ENCODE data around the gene AP3B2.
"Not testable (repeated sequence)": the region's sequence is repeated elsewhere in the genome, so short reads cannot be mapped to it uniquely, and the experiment has no call there.

AP3B2 gene

DNA sequence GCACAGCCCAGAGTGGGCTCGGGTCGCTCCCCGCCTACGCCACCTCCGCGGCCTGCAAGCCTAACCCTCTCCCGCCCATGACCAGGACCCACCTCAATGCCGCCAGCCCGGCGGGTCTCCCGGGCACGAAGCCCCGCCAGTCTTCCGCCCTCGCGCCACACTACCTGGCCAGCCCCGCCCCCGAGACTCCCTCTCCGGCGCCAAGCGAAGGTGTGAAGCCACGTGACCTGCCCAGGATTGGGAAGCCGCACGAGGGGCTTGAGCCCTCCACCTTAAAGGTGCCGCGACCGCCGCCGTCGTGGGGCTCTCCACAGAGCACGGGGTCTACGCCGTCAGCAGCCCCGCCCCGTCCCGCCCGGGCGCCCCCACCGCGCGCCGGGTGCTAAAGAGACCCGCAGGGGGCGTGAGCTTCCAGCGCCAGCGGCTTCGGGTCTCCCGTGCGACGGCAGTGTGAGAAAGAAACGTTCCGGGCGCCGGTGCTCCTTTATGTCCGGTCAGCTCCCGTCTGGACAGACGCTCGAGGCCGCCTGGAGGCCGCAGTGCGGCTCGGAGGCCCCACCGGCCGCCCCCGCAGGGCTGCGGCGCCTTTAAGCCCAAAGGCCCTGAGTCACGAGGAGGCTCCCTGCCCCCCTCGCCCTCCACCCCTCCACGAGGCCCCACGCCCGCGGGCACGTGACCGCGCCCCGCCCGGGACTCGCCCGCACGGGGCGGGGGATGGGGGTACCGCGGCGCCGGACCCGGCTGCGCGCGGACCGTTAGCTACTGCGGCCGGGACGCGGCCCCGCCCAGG lies 62.4 kb downstream of the AP3B2 start, which contains the start of gene CPEB1:
TSS of gene CPEB1 (minus strand) at position 319 of the 790 bp plus-strand sequence. CDS start 18,904 bp downstream, outside the sequence.
- DNase-seq: no peak

DNA sequence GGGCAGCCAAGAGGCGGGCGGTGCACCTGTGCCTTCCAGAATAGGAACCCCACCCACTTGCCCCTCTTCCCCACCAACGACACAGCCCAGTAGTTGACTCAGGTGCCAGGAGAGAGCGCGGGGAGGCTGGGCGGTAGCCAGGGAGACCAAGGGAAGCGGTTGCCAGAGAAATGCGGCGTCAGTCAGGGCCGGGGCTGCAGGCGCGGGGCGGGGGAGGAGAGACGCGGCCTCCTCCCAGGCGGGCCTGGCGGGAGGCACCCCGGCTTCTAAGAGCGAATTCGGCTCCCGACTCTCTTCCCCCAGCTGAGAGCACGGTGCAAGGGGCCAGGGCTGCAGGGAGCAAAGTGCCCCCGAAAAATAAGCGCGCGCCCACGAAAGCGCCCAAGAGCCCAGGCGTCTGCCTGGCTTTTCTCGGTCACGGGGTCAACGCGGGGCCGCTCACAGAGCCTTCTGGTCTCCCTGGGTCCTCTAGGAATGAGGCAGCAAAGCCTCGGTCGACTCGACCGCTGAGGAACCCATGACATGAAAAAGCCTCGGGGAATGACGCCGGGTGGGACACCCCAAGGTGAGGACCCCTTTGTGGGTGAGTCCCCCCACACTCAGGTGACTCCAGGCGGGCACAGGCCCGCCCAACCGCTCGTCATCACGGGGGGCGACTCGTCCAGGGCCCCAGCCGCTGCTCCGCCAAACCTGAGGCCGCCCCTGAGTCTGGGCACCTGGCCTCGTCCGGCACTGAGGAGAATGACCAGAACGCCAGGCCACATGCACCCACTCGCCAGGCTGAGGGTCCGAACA lies 63.2 kb downstream of the AP3B2 start:
- no peak for DNase-seq

DNA sequence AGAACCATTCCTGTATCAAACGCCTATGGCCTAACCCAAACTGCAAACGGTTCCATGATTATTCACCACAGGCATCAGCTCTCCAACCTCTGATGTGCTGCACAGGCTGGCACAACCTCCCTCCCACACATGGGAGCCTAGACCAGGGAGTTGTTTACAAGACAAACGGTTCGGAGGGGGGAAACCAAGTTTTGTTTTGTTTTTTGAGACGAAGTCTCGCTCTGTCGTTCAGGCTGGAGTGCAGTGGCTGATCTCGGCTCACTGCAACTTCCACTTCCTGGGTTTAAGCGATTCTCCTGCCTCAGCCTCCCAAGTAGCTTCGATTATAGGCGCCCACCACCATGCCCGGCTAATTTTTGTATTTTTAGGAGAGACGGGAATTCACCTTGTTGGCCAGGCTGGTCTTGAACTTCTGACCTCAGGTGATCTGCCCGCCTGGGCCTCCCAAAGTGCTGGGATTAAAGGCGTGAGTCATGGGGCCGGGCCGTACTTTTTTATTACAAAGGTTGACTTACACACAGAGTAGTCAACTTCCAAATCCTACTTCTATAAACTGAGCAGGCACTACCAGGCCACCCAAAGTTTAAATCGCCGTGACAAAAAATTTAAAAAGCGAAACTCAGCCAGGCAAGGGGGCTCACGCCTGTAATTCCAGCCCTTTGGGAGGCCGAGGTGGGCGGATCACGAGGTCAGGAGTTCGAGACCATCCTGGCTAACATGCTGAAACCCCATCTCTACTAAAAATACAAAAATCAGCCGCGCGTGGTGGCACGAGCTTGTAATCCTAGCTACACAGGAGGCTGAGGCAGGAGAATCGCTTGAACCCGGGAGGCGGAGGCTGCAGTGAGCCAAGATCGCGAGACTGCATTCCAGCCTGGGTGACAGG lies 64.5 kb downstream of the AP3B2 start:
- not testable (repeated sequence) for DNase-seq

DNA sequence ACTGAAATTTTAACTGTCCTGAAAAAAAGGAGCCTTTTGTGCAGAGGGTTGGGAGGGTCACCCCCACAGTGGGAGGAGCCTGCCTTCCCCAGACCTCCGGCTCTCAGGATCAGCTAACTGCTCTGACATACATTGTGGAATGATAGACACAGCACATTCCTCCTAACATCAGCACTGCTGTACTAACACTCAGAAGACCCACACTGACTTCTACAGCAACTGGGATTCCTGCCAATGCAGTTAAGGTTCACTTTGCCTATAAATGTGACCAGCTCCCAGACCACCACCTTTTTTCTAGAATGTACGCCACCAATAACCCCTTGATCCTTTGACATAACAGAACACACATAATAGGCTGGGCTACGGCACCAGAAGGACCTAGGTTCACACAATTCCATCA lies 65.7 kb downstream of the AP3B2 start:
- no peak for DNase-seq

DNA sequence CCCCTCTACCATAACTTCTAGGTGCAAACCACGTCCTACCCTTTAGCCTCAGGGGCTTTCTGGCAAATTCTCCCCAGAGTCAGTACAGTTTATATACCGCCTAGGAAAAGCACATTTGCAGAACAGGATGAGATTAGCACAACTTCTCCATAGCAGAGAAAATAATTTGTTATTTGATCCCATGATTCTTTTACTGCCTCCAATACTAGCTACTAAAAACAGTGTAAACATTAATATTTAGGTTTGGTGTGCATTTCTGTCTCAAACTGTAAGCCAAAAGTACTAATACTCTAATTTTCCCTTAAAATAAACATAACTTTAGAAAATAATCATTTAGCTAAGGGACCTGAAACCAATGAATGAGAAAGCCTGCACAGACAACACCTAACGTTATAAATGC lies 67.0 kb downstream of the AP3B2 start:
- no peak for DNase-seq

DNA sequence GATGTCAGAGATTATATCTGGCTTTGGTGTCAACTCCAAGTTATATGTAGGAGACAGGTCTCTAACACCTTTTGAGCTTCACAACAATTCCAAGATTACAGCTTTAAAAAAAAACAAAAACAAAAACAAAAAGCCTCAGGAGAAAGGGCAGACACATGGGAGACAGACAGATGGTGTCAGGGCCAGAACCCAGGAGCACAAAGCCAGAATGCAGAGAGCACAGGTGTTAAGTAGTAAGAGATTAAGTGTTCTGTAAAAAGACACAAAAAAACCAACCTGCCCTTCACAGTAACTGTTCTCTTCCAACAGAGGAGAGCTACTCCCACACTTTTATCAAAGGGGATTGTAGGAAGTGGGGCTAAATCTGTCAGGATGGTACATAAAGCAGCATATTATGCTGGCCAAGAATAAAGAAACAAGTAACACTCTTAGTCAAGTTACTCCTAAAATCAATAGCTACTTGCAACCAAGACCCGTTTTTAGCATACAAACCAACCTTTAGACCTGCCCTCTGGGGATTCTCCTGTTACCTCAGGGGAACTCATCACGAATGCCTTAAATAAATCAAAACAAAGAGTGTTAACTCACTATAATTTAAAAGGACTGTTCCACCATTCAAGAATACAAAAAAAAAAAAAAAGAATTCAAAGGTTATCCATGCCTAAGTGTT lies 68.4 kb downstream of the AP3B2 start:
- DNase-seq: no peak

DNA sequence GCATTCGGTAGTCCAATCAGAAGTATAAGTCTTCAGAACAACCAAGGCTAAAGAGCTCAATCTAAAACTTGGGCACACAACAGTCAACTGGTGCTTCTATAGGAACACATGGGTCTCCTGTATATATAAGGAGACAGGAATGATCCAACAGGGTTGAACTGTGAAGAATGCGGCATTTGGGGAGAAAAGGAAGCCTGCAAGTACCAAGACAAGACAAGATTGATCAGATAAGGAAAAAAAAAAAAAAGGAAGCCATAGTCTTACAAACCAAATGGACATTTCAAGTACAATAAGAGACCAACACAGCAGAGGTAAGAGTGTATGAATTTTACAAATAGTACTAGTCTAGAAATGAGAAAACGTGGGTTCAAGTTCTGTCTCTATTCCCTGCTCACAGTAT lies 69.0 kb downstream of the AP3B2 start:
- no peak for DNase-seq

DNA sequence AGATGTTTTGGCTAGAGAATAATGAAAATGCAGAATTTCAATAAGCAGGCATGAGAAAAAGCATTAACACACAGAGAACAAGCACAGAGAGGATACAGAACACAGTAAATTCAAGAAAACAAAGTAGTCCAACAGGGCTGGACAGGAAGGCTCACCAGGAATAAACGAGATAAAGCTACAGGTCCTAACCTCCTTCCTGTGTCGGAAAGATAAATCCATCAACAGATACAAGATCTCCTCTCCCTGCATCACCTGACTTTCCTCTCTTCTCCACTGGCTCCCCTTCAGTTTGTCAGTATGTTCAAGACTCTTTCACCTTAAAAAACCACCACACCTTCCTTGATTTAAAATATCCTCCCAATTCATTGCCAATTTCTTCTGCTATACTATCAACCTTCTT lies 73.9 kb downstream of the AP3B2 start:
- DNase-seq: no peak

DNA sequence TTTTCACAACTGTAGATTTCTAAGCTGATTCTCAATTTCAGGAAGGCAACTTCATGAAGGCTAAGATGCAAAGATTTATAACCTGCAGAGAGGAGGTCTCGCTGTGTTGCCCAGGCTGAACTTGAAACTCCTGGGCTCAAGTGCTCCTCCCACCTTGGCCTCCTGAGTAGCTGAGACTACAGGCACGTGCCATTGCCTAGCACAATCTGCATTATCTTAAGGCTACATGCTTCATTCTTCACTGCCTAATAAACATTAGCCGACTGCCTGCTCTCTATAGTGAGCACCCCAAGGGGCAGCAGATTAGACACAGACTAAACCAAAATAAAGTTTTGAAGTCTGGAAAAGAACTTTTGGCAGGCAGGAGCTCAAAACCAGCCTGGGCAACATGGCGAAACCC lies 79.6 kb downstream of the AP3B2 start:
- no peak for DNase-seq

DNA sequence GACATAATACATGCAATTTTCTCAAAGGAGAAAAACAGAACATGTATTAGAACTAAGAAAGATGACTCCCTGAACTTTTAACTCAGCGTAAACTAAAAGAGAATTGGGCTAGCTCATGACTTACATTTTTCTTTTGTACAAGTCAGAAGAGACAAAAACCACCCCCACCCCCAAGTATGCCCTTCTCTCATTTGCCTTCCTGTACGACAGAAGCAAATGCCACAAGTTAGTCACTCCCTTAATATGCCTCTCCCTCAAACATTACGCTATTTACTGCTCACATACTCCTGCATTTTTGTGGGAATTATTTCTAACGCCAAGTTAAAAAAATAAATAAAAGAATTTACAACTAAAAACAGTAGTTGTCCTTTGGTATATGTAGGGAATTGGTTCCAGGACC lies 84.5 kb downstream of the AP3B2 start:
- no peak for DNase-seq

DNA sequence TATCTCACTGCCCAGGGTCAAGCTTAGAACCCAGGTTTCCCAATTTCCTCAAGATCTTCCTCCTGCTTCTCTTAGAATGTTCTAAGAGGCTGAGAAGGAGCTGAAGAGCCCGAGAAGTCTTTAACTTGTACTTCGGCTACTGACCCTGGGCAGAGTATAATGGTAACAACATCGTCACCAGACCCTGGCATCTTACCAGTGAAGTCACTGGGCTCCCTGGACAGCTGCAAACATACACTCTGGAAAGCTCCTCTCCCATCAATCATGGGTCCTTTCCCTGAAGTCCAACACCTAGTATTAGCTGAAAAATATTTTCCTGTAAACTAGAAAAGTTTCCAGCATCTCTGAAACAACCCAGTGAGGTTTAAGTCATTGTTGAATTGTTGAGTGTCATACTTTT lies 85.2 kb downstream of the AP3B2 start:
- DNase-seq: no peak

DNA sequence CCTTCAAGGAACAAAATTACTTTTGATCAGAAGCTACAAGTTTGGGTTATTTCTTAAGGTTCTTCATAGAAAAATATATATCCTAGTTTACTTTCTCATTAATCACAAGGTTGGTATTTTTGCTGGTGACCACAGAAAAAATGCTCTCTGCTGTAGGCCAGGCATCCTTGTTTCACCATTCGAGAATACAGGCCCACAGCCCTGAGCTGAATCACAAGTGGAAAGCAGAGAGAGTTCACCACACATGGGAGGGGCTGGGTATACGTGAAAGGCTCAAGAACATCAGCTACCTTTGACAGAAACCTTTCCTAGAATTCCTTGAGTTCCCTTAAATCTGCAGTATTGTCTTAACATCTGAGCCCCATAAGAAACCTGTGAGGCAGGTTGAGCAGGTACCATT lies 85.7 kb downstream of the AP3B2 start:
- DNase-seq: no peak

DNA sequence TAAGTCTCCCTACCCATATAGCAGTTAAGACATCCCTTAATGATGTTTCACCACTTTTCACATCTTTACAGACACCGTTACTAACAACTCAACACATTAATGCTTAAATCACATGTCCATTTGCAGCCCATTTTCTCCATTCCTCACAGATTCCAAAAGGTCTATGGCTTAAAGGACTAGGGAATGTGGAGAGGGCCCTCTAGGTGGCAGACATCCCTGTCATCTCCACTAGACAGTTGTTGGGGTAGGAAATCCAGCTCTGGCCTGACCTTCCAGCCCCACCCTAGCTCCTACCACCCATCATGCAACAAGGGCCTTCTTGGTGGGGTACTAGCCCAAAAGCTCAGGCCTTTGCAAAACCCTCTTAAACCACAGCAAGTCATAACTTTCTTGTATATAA lies 87.7 kb downstream of the AP3B2 start:
- no peak for DNase-seq

DNA sequence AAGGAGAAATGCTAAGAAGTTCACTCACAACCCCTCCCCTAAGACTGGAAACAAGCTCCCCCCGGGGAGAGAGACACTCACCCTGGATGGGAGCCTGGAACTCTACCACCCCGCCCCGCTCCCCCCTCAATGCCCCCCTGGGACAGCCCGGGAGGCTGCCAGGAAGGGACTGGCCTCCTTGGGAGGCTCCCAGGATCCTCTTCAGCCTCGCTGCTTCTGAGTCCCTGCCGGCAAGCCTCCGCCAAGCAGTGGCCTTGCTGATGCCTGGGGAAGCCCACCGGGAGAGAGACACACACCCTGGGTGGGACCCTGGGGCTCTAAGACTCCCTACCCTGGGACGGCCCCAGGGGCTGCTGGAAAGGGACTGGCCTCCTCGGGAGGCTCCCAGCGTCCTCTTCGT lies 95.9 kb downstream of the AP3B2 start:
- no peak for DNase-seq

DNA sequence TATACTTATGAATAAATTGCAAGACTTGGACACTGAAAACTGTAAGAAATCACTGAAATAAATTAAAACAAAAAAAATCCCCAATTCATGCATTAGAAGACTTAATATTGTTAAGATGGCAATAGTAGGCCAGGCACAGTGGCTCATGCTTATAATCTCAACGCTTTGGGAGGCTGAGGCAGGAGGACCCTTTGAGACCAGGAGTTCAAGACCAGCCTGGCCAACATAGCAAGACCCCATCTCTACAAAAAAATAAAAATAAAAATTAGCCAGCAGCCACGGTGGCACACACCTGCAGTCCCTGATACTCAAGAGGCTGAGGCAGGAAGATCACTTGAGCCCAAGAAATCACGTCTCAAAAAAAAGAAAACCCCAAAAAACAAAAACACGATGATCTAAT lies 98.3 kb downstream of the AP3B2 start:
- no peak for DNase-seq
